Nephron (organoid): ENCODE results near the gene BRCC3.

Source experiments
- H3K27ac Mint-ChIP-seq, 3 experiments: 2 replicates each; pipeline ENCODE4 v1.8.0; 2020; ENCODE audit warnings: mixed read lengths in 3 of 3, mild to moderate bottlenecking in 2 of 3, moderate library complexity in 1 of 3
- H3K27me3 Mint-ChIP-seq: 2 replicates; pipeline ENCODE4 v1.8.0; 2021; ENCODE audit warnings: low read depth, mild to moderate bottlenecking, moderate library complexity, mixed read lengths
- H3K36me3 Mint-ChIP-seq: 2 replicates; pipeline ENCODE4 v1.8.0; 2020; ENCODE audit warnings: low read depth, mixed read lengths
- H3K4me1 Mint-ChIP-seq: 2 replicates; pipeline ENCODE4 v1.8.0; 2020; ENCODE audit warnings: mixed read lengths
- H3K4me3 Mint-ChIP-seq, 3 experiments: 2 replicates each; pipeline ENCODE4 v1.8.0; 2020; ENCODE audit warnings: mild to moderate bottlenecking in 3 of 3, mixed read lengths in 3 of 3, moderate library complexity in 2 of 3
- H3K9me3 Mint-ChIP-seq: 2 replicates; pipeline ENCODE4 v1.8.0; 2020; ENCODE audit warnings: mixed read lengths
- TF ChIP-seq, protein P1 (sequence below), 3 experiments: fragments of 200-600 bp; sonication (generic); IDR thresholded peaks; one replicate each; pipeline ENCODE4 v1.5.0; 2021; ENCODE audit warnings: antibody characterized with exemption in 3 of 3; ENCODE audit not compliant: unreplicated experiment in 3 of 3

The BRCC3 gene

DNA sequence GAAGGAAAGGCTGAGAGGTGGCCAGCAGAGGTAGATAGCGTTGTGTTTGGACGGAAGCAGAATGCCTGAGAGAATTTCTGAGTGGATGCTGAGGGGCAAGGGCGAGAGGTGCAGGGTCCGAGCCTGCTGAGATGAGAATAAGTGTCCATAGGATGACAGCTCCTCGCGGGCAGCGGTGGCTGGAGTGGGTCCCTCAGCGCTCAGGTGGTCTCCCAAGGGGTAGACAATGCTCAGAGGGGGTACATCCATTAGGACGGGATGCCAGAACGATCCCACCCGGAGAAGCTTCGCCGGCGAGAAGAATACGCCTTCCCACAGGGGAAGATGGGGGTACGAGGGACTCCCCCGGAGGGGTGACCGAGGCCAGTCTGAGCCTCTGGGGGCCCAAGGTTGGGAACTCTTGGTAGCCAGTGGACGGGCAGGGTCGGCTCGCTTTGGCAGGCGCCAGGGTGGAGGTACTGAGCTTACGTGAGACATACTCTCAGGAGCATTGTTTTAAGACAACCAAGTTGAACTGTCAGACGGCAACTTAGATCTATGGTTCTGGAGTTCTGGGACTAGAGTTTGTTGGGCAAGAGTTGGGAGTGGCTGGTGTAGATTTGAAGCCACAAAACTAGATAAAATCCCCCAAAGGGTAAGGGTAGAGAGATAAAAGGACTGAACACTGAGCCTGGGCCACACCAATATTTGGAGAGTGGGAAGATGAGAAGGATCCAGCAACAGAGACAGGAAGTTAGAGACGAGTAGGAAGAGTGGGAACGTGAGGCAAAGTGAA, 15.8 kb downstream of the BRCC3 start:
- H3K27me3 Mint-ChIP-seq = no peaks in the 10 kb centered on the region
- H3K4me1 Mint-ChIP-seq = no peaks in the 10 kb centered on the region
- peaks cover 5% of the 10 kb centered on the region for H3K9me3 Mint-ChIP-seq
- H3K4me3 Mint-ChIP-seq = no peak overlapping the region
- no peak overlapping the region for H3K27ac Mint-ChIP-seq
- TF ChIP-seq, protein P1, sequence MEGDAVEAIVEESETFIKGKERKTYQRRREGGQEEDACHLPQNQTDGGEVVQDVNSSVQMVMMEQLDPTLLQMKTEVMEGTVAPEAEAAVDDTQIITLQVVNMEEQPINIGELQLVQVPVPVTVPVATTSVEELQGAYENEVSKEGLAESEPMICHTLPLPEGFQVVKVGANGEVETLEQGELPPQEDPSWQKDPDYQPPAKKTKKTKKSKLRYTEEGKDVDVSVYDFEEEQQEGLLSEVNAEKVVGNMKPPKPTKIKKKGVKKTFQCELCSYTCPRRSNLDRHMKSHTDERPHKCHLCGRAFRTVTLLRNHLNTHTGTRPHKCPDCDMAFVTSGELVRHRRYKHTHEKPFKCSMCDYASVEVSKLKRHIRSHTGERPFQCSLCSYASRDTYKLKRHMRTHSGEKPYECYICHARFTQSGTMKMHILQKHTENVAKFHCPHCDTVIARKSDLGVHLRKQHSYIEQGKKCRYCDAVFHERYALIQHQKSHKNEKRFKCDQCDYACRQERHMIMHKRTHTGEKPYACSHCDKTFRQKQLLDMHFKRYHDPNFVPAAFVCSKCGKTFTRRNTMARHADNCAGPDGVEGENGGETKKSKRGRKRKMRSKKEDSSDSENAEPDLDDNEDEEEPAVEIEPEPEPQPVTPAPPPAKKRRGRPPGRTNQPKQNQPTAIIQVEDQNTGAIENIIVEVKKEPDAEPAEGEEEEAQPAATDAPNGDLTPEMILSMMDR (IDR thresholded peaks at IDR 0.05; ENCODE audit: unreplicated experiment in 3 of 3) = no peak
- H3K36me3 Mint-ChIP-seq = peaks cover 29% of the 10 kb centered on the region

DNA sequence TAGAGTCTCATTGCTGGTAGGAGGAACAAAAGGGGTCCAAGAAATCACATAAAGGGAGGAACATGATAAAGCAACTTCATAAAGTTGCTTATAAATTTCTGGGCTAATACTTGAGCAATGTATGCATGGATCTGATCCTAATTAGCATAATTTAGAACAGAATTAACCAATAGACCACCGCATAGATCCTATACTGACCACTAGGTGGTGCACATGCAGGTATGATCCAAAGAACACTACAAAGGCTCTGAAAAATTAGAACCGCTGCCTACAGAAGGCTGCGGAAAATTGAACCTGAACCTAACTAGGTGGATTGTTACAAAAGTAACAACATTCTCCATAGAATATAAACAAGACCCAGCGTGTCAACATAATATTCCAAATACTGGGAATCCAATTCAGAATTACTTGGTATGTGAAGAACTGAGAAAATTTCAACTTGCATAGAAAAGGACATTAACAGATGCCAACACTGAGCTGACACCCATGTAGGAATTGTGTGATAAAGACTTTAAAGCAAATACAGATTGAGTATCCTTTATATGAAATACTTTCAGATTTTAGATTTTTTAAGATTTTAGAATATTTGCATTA, 23.3 kb downstream of the BRCC3 start:
- H3K4me1 Mint-ChIP-seq = no peaks in the 10 kb centered on the region
- H3K9me3 Mint-ChIP-seq = no peaks in the 10 kb centered on the region
- TF ChIP-seq, protein P1 (IDR thresholded peaks at IDR 0.05; ENCODE audit: unreplicated experiment in 3 of 3) = peak; percentile 46 to 61 (median 61)
- H3K4me3 Mint-ChIP-seq = no peak overlapping the region
- no peak overlapping the region for H3K27ac Mint-ChIP-seq
- peaks cover 23% of the 10 kb centered on the region for H3K36me3 Mint-ChIP-seq
- no peaks in the 10 kb centered on the region for H3K27me3 Mint-ChIP-seq

DNA sequence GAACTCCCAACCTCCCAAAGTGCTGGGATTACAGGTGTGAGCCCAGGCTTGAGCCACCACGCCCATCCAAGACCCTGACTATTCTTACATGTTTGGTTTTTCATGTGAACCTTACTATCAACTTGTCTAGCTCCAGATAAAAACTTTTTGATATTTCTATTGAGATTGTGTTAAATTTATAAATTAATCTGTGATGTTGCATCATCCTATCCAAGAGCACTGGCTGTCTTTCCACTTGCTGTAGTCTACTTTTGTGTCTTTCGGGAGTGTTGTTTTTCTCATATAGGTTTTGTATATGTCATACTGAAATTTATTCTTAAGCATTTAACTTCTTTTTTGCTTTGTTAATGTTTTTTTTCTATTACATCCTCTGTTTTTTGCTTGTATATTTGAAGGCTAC, 34.6 kb downstream of the BRCC3 start:
- TF ChIP-seq, protein P1 (IDR thresholded peaks at IDR 0.05; ENCODE audit: unreplicated experiment in 3 of 3) = no peak
- H3K4me3 Mint-ChIP-seq = no peak overlapping the region
- peaks cover 30% of the 10 kb centered on the region for H3K36me3 Mint-ChIP-seq
- H3K4me1 Mint-ChIP-seq = no peaks in the 10 kb centered on the region
- no peaks in the 10 kb centered on the region for H3K27me3 Mint-ChIP-seq
- H3K9me3 Mint-ChIP-seq = no peaks in the 10 kb centered on the region
- no peak overlapping the region for H3K27ac Mint-ChIP-seq

DNA sequence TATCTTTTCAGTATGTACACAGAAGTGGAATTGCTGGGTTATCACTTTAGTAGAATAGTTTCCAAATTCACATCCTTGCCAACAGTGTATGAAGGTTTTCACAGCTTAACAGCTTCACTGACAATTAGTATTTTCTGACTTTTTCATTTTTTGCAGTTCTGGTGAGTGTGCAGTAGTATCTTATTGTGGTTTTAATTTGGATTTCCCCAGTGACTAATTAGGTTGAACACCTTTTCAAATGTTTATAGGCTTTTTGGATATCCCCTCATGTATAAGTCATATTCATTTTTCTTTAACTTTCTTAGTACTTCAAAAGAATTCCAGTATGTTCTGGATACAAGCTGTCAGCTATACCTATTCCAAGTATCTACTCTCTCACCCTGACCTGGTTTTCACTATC, 37.1 kb downstream of the BRCC3 start:
- TF ChIP-seq, protein P1 (IDR thresholded peaks at IDR 0.05; ENCODE audit: unreplicated experiment in 3 of 3) = no peak
- no peaks in the 10 kb centered on the region for H3K4me1 Mint-ChIP-seq
- peaks cover 48% of the 10 kb centered on the region for H3K36me3 Mint-ChIP-seq
- H3K27ac Mint-ChIP-seq = no peak overlapping the region
- no peaks in the 10 kb centered on the region for H3K27me3 Mint-ChIP-seq
- H3K4me3 Mint-ChIP-seq = no peak overlapping the region
- H3K9me3 Mint-ChIP-seq = peaks cover 8% of the 10 kb centered on the region

DNA sequence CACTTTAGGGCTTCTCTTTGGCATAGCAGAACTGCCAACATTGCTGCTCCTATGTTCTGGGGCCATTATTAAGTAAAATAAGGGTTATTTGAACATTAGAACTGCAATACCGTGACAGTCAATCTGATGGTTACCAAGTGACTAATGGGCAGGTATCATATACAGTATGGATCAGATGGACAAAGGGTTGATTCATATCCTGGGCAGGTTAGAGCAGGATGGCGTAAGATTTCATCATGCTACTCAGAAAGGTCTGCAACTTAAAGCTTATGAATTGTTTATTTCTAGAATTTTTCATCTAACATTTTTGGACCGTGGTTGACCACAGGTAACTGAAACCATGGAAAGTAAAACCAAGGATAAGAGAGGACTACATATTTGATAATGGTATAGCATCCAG, 40.9 kb downstream of the BRCC3 start:
- Mint-ChIP-seq H3K27ac (no peak overlapping the region), H3K4me3 (no peak overlapping the region), H3K9me3 (peaks cover 23% of the 10 kb centered on the region), H3K27me3 (no peaks in the 10 kb centered on the region), H3K4me1 (no peaks in the 10 kb centered on the region), H3K36me3 (peaks cover 73% of the 10 kb centered on the region)
- TF ChIP-seq, protein P1 (IDR thresholded peaks at IDR 0.05; ENCODE audit: unreplicated experiment in 3 of 3) = no peak

DNA sequence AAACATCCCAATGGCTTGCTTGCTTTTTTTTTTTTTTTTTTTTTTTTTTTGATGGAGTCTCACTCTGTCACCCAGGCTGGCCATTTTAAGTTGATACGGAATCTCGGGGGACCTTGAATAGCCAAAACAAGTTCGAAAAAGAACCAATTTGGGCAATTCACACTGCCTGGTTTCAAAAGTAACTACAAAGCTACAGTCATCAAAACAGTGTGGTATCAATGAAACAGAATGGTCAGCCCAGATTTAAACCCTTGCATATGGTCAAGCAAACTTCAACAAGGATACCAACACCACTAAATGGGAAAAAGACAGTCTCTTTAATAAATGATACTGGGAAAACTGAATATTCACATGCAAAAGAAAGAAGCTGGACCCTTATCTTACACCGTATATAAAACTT, 41.8 kb downstream of the BRCC3 start:
- Mint-ChIP-seq H3K4me3 (no peak overlapping the region), H3K4me1 (no peaks in the 10 kb centered on the region), H3K9me3 (peaks cover 23% of the 10 kb centered on the region), H3K27ac (no peak overlapping the region), H3K36me3 (peaks cover 69% of the 10 kb centered on the region), H3K27me3 (no peaks in the 10 kb centered on the region)
- TF ChIP-seq, protein P1 (IDR thresholded peaks at IDR 0.05; ENCODE audit: unreplicated experiment in 3 of 3) = no peak
